Right lobe of liver (tissue), 6 donors: Measurements from ENCODE around the gene LRRC8E. TPM values are rescaled to one million over a fixed set of nuclear protein-coding genes. Genes with fewer than 3 reads are reported as not detected.
A peak's percentile ranks its signal among the peaks of the same experiment; 100 is the strongest.

Experiments used
- ATAC-seq, 4 donors: fragments of 200-7000 bp; cut with Tn5 transposase; one replicate each; pipeline ENCODE4 v1.9.1; 2020; ENCODE audit warnings: mild to moderate bottlenecking in 4 of 4, moderate library complexity in 4 of 4
- DNase-seq, 3 donors: peaks; one replicate each; pipeline ENCODE4 v3.0.0-alpha.2; 2020
- H3K27ac ChIP-seq, 3 donors: fragments of 200-600 bp; one replicate each; pipeline ENCODE4 v1.8.0; 2022
- H3K27me3 ChIP-seq, 2 donors: fragments of 200-600 bp; one replicate each; pipeline ENCODE4 v1.8.0; 2022
- H3K36me3 ChIP-seq, 4 donors: fragments of 200-600 bp; sonication (generic) in 1 of 4; one replicate each; pipeline versions ENCODE4 v1.5.1 to v1.8.0; 2017 to 2022; ENCODE audit warnings: control low read depth in 1 of 4
- H3K4me1 ChIP-seq, 4 donors: fragments of 200-600 bp; sonication (generic) in 1 of 4; one replicate each; pipeline versions ENCODE4 v1.5.1 to v1.8.0; 2017 to 2022; ENCODE audit warnings: control low read depth in 1 of 4
- H3K4me3 ChIP-seq, 3 donors: fragments of 200-600 bp; one replicate each; pipeline ENCODE4 v1.8.0; 2022
- H3K9me3 ChIP-seq, 4 donors: fragments of 200-600 bp; sonication (generic) in 1 of 4; one replicate each; pipeline versions ENCODE4 v1.5.1 to v1.8.0; 2017 to 2022; ENCODE audit warnings: control low read depth in 1 of 4
- POLR2A ChIP-seq: fragments of 450-650 bp; IDR thresholded peaks from one replicate; pipeline ENCODE4 v1.6.1; 2017; ENCODE audit warnings: antibody characterized with exemption, mild to moderate bottlenecking
- WGBS: methylation state at CpG from one replicate; pipeline ENCODE4 v1.1.6; 2018; ENCODE audit warnings: low coverage, low lambda C conversion rate; ENCODE audit not compliant: insufficient coverage; ENCODE audit errors: missing lambda C conversion rate; 5-methylcytosine and 5-hydroxymethylcytosine counted together
- intact Hi-C, 2 donors: fragments of 100-400 bp; cut with DNase I; formaldehyde crosslinking; loops; one replicate each; pipeline versions ENCODE4 v1.11.2 to v1.14.1; 2022
- total RNA-seq, 6 experiments: library from RNA; depleted of rRNA in 2 of 6; stranded (reverse); fragments of >200 nt in 2 of 6; fragmentation: NEBNext Ultra II Directional in 3 of 6; extraction: Animal tissue kit (Norgen Biotek cat#: 25700) in 3 of 6; gene quantifications; one replicate each; pipeline versions ENCODE4 v1.1.0 to v1.2.4, GENCODE V29; 2016 to 2023
- TF ChIP-seq, protein P1 (sequence below), 4 donors: fragments of 200-600 bp in 3 of 4; fragments of 450-650 bp in 1 of 4; IDR thresholded peaks; one replicate each; pipeline versions ENCODE4 v1.5.1 to v1.8.0; 2016 to 2022; ENCODE audit warnings: antibody characterized with exemption in 4 of 4, mild to moderate bottlenecking in 2 of 4
- donor health status: DM: no; HTN: yes; CAD: no.
- donor health status: DM: no; HTN: no; CAD: no.
- donor health status: DM: no; HTN: no; CAD: no.
- donor health status: DM: no; HTN: yes; CAD: no.
- donor health status: DM: no; HTN: yes; CAD: no.

LRRC8E gene
- total RNA-seq, 6 experiments from 2014 or later, result 1.5 to 9.6 (median 3.5) TPM

- 3% methylated on average over 26 of the region's 33 CpGs for WGBS
- H3K4me3 ChIP-seq, result peak overlapping the region; percentile 74 to 94 (median 94)
- peak in 3 of 4 donors; percentile 31 to 56 (median 56) for ATAC-seq
- peak in 1 of 3 donors; percentile 66 for DNase-seq
- H3K4me1 ChIP-seq, result peaks cover 0 to 13% (median 0%) of the 10 kb centered on the region in 4 donors
- no peaks in the 10 kb centered on the region for H3K27me3 ChIP-seq
- intact Hi-C loops, result loop anchor here in 1 of 2 donors (10.0 kb wide), 1 partner anchor 312 kb away; no protein-coding TSS in a partner anchor
- TF ChIP-seq, protein P1, sequence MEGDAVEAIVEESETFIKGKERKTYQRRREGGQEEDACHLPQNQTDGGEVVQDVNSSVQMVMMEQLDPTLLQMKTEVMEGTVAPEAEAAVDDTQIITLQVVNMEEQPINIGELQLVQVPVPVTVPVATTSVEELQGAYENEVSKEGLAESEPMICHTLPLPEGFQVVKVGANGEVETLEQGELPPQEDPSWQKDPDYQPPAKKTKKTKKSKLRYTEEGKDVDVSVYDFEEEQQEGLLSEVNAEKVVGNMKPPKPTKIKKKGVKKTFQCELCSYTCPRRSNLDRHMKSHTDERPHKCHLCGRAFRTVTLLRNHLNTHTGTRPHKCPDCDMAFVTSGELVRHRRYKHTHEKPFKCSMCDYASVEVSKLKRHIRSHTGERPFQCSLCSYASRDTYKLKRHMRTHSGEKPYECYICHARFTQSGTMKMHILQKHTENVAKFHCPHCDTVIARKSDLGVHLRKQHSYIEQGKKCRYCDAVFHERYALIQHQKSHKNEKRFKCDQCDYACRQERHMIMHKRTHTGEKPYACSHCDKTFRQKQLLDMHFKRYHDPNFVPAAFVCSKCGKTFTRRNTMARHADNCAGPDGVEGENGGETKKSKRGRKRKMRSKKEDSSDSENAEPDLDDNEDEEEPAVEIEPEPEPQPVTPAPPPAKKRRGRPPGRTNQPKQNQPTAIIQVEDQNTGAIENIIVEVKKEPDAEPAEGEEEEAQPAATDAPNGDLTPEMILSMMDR (IDR thresholded peaks at IDR 0.05), result no peak
- no peak for TF ChIP-seq POLR2A
- peak overlapping the region; percentile 89 to 97 (median 93) for H3K27ac ChIP-seq
- peaks cover 0 to 16% (median 6%) of the 10 kb centered on the region in 4 donors for H3K36me3 ChIP-seq
- H3K9me3 ChIP-seq, result no peaks in the 10 kb centered on the region
These were observed 54.7 kb downstream of the LRRC8E start for GRCh38 chr19:7942981-7943443.

- H3K27ac ChIP-seq, result peak within 1 kb of the TSS; percentile 89 to 97 (median 93)
- H3K4me1 ChIP-seq, result peaks cover 0 to 13% (median 0%) of the 10 kb centered on the region in 4 donors
- H3K36me3 ChIP-seq, result peaks cover 0 to 12% (median 5%) of the 10 kb centered on the region in 4 donors
- H3K9me3 ChIP-seq, result no peaks in the 10 kb centered on the region
- peak; percentile 95 to 98 (median 96) for ATAC-seq
- H3K4me3 ChIP-seq, result peak within 1 kb of the TSS; percentile 74 to 94 (median 94)
- no peaks in the 10 kb centered on the region for H3K27me3 ChIP-seq
- DNase-seq, result peak; percentile 99 to 100 (median 99)
- intact Hi-C loops, result loop anchor here in 1 of 2 donors (10.0 kb wide), 1 partner anchor 311 kb away; no protein-coding TSS in a partner anchor
- TF ChIP-seq POLR2A, result peak; percentile 74
- TF ChIP-seq, protein P1 (IDR thresholded peaks at IDR 0.05), result no peak
- 0% methylated on average over 8 of the region's 56 CpGs for WGBS
These were observed 55.3 kb downstream of the LRRC8E start, which contains the start of gene TIMM44 for GRCh38 chr19:7943444-7944176. TSS of gene TIMM44 (minus strand) at chr19:7943666. CDS start at chr19:7943651, 15 bp downstream.

DNA sequence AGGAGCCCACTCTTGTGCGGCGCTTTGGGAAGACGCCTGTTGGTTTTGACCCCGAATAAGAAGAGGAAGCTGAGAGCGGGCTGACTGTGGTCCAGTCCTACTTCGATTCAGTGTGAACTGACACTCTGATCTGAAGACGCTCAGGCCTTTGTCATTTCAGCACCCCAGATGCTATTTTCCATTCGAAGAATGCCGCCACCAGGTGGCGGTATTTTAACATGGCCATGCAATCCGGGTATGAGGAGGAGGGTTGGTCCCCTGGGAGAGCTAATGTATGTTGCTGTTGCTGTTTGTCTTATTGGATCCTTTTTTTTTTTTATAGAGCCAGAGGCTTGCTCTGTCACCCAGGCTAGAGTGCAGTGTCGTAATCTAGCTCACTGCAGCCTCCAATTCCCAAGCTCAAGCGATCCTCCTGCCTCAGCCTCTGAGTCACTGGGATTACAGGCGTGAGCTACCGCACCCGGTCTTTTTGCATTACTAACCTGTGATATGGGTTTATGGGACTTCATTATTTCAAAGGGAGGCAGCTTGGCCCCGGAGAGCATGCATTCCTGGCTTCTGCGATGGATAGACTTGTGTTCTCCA is 56.0 kb downstream of the LRRC8E start:
- Histone ChIP-seq H3K27ac (peak overlapping the region; percentile 71 to 82 (median 71)), H3K4me3 (peak overlapping the region; percentile 53 to 94 (median 74)), H3K9me3 (no peaks in the 10 kb centered on the region), H3K36me3 (peaks cover 0 to 10% (median 5%) of the 10 kb centered on the region in 4 donors), H3K27me3 (no peaks in the 10 kb centered on the region), H3K4me1 (peaks cover 0 to 13% (median 0%) of the 10 kb centered on the region in 4 donors)
- TF ChIP-seq, protein P1 (IDR thresholded peaks at IDR 0.05), result peak; percentile 84 to 89 (median 86)
- TF ChIP-seq POLR2A, result no peak
- intact Hi-C loops, result loop anchor here in 1 of 2 donors (10.0 kb wide), 1 partner anchor 311 kb away; no protein-coding TSS in a partner anchor
- ATAC-seq (peak; percentile 65 to 70 (median 66)), DNase-seq (peak; percentile 78 to 86 (median 81))
- WGBS, result 21% methylated on average over 17 of the region's 18 CpGs

DNA sequence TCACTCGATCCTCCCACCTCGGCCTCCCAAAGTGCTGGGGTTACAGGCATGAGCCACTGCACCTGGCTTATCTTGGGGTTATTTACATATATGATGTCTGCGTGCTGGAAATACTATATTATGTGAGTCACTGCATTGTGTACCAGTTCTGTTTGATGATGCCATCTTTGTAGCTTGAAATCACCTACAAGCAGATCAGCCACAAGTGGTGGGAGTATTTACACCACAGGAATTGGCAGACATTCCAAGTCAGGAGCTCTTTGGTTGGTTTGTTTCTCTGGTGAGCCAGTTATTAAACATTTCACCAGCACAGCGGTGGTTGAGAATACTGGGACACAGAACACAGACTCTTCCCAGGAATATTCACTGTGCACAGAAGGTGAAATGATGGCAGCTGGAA is 59.6 kb downstream of the LRRC8E start:
- ATAC-seq, result no peak
- intact Hi-C loops, result loop anchor here in 1 of 2 donors (10.0 kb wide), 1 partner anchor 307 kb away; no protein-coding TSS in a partner anchor
- no peak for TF ChIP-seq POLR2A
- TF ChIP-seq, protein P1 (IDR thresholded peaks at IDR 0.05), result no peak
- no peaks in the 10 kb centered on the region for H3K27me3 ChIP-seq
- H3K36me3 ChIP-seq, result no peaks in the 10 kb centered on the region
- no peak overlapping the region for H3K4me3 ChIP-seq
- H3K4me1 ChIP-seq, result peaks cover 0 to 7% (median 0%) of the 10 kb centered on the region in 4 donors
- DNase-seq, result no peak
- no peaks in the 10 kb centered on the region for H3K9me3 ChIP-seq
- no peak overlapping the region for H3K27ac ChIP-seq
- WGBS, result 97% methylated on average over 4 of the region's 4 CpGs

Other genes with a start within 250 kb of the LRRC8E start
- gene RETN, start 219.5 kb upstream of the LRRC8E start, total RNA-seq, result 1 to 10 TPM in 1 of 6 experiments, under 1 TPM in 1, not detected in 4; 0.63 to 2.4 TPM
- under 1 TPM; 0.11 to 0.86 (median 0.34) TPM for gene MCEMP1, start 211.4 kb upstream of the LRRC8E start, total RNA-seq
- gene TRAPPC5, start 207.7 kb upstream of the LRRC8E start, total RNA-seq, result 10 to 100 TPM; 41.7 to 66.5 (median 52.0) TPM
- gene FCER2, start 186.4 kb upstream of the LRRC8E start, total RNA-seq, result under 1 TPM in 2 of 6 experiments, not detected in 4; 0.18 to 0.29 TPM
- 10 to 100 TPM; 25.7 to 59.0 (median 38.2) TPM for gene CLEC4G, start 156.4 kb upstream of the LRRC8E start, total RNA-seq
- 1 to 10 TPM in 4 of 6 experiments, under 1 TPM in 2; 0.42 to 6.7 (median 2.8) TPM for gene CD209, start 141.0 kb upstream of the LRRC8E start, total RNA-seq
- 10 to 100 TPM; 12.8 to 64.8 (median 20.8) TPM for gene CLEC4M, start 125.3 kb upstream of the LRRC8E start, total RNA-seq
- gene EVI5L, start 58.3 kb upstream of the LRRC8E start, total RNA-seq, result 1 to 10 TPM; 3.7 to 6.3 (median 4.9) TPM
- gene PRR36, start 14.1 kb upstream of the LRRC8E start, total RNA-seq, result under 1 TPM in 4 of 6 experiments, not detected in 2; 0.07 to 0.37 (median 0.12) TPM
- gene MAP2K7, start 15.4 kb downstream of the LRRC8E start, total RNA-seq, result 10 to 100 TPM in 5 of 6 experiments, 1 to 10 TPM in 1; 9.7 to 22.1 (median 15.6) TPM
- 1 to 10 TPM in 3 of 6 experiments, under 1 TPM in 3; 0.42 to 2.9 (median 1.3) TPM for gene TGFBR3L, start 26.3 kb downstream of the LRRC8E start, total RNA-seq
- 1 to 10 TPM; 3.5 to 7.8 (median 5.2) TPM for gene SNAPC2, start 31.8 kb downstream of the LRRC8E start, total RNA-seq
- gene CTXN1, start 37.6 kb downstream of the LRRC8E start, total RNA-seq, result under 1 TPM in 2 of 6 experiments, not detected in 4; 0.18 to 0.49 TPM
- 10 to 100 TPM; 26.1 to 41.7 (median 36.9) TPM for gene TIMM44, start 55.2 kb downstream of the LRRC8E start, total RNA-seq
- 10 to 100 TPM; 25.3 to 33.6 (median 30.3) TPM for gene ELAVL1, start 117.1 kb downstream of the LRRC8E start, total RNA-seq
- under 1 TPM in 1 of 6 experiments, not detected in 5; 0.51 TPM for gene CCL25, start 164.2 kb downstream of the LRRC8E start, total RNA-seq